ENCODE data around the gene NOL4.

NOL4 gene

GRCh38 chr18:34196256-34196655 lies 28.5 kb downstream of the NOL4 start:
- in situ Hi-C loops (cut with MboI; ENCODE audit: low pct_unique_long_range_greater_than_20kb, low sequenced_read_pairs), result no loop called here
- no peak for DNase-seq

DNA sequence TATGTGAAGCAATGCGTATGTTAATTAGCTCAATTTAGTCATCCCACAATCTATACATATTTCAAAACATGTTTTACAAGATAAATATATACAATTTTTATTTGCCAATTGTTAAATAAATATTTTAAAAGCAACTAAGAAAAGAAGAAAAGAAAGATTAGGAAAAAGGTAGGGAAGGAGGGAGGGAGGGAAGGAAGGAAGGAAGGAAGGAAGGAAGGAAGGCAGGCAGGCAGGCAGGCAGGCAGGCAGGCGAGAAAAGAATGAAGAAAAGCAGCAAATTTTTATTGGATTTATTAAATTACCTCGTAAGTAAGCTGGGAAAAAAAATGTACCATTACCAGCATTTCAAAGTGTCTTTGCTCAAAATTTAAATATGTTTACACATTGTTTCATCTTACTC lies 30.5 kb downstream of the NOL4 start:
- in situ Hi-C loops (cut with MboI; ENCODE audit: low pct_unique_long_range_greater_than_20kb, low sequenced_read_pairs), result no loop called here
- no peak for DNase-seq

DNA sequence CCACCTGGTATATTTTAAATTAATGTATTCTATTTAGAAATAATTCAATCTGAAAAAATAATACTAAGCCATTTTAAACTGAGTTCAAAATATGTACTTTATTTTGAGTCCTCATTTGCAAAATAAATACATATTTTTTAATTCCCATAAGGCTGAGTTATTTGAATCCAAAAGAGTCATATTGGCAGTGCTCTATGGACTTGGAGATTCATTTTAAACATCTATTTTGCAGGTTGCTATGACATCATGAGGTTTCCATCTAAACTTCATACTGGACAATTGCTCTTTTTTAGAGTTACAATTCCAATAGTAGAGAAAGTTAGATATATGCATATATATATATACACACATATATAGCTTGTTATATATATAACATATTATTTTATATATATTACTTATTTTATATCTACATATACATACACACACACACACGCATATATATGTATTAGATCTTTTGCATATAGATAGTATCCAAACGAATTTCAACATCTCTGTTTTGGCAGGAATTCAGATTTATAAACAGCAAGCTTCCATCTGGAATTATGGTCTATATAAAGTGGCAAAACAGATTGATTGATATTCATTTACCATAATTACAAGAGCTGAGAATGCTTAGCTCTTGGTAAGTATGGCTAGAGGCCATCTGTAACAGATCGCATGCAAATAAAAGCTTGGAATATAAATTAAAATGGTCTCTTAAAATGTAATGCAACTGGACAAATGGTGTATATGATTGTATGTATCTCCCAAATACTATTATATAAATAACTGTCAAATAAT lies 34.9 kb downstream of the NOL4 start:
- no peak for DNase-seq
- in situ Hi-C loops (cut with MboI; ENCODE audit: low pct_unique_long_range_greater_than_20kb, low sequenced_read_pairs), result no loop called here

Data from KBM-7 (cell line).